Endothelial cell of umbilical vein (primary cell): ENCODE data around the gene LEMD1.
"Not testable (repeated sequence)": the region's sequence is repeated elsewhere in the genome, so short reads cannot be mapped to it uniquely, and the experiment has no call there.

Experiments
- POLR2A ChIP-seq: IDR thresholded peaks from 2 replicates; pipeline ENCODE4 v1.6.1; 2012; ENCODE audit warnings: low read depth, mild to moderate bottlenecking, control low read depth, low read length
- POLR2AphosphoS5 ChIP-seq: IDR thresholded peaks from 2 replicates; pipeline ENCODE4 v1.6.1; 2012; ENCODE audit warnings: low read depth, mild to moderate bottlenecking, control low read depth, low read length, moderate library complexity; ENCODE audit not compliant: insufficient read depth
- TF ChIP-seq, protein P1 (sequence below), 2 donors: IDR thresholded peaks; 1 replicate in 1 of 2; 2 replicates in 1 of 2; pipeline ENCODE4 v1.5.1; 2011; ENCODE audit warnings: low read length in 2 of 2, mild to moderate bottlenecking in 2 of 2, moderate library complexity in 2 of 2, control low read depth in 1 of 2, inconsistent platforms in 1 of 2, low read depth in 1 of 2; ENCODE audit not compliant: insufficient read depth in 1 of 2; ENCODE audit errors: extremely low read depth in 1 of 2

DNA sequence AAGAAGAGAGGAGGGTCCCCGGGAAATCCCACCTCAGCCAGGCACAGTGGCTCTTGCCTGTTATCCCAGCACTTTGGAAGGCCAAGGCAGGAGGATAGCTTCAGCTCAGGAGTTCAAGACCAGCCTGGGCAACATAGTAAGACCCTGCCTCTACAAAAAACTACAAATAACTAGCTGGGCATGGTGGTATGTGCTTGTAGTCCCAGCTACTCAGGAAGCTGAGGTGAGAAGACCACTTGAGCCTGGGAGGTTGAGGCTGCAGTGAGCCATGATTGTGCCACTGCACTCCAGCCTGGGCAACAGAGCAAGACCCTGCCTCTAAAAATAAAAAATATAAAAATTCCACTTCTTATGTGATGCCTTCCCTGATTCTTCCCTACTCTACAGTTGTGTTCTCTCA is 10.8 kb upstream of the LEMD1 start:
- TF ChIP-seq, protein P1, sequence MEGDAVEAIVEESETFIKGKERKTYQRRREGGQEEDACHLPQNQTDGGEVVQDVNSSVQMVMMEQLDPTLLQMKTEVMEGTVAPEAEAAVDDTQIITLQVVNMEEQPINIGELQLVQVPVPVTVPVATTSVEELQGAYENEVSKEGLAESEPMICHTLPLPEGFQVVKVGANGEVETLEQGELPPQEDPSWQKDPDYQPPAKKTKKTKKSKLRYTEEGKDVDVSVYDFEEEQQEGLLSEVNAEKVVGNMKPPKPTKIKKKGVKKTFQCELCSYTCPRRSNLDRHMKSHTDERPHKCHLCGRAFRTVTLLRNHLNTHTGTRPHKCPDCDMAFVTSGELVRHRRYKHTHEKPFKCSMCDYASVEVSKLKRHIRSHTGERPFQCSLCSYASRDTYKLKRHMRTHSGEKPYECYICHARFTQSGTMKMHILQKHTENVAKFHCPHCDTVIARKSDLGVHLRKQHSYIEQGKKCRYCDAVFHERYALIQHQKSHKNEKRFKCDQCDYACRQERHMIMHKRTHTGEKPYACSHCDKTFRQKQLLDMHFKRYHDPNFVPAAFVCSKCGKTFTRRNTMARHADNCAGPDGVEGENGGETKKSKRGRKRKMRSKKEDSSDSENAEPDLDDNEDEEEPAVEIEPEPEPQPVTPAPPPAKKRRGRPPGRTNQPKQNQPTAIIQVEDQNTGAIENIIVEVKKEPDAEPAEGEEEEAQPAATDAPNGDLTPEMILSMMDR (IDR thresholded peaks at IDR 0.05; ENCODE audit: extremely low read depth in 1 of 2, insufficient read depth in 1 of 2, low read depth in 1 of 2, low read length in 2 of 2), result not testable (repeated sequence)
- not testable (repeated sequence) for TF ChIP-seq POLR2A, POLR2AphosphoS5
